Right lobe of liver (tissue), 4 donors: ENCODE data around the gene ANP32E.

ENCODE experiments used
- POLR2A ChIP-seq: fragments of 450-650 bp; IDR thresholded peaks from one replicate; pipeline ENCODE4 v1.6.1; 2017; ENCODE audit warnings: antibody characterized with exemption, mild to moderate bottlenecking
- TF ChIP-seq, protein P1 (sequence below), 4 donors: fragments of 200-600 bp in 3 of 4; fragments of 450-650 bp in 1 of 4; IDR thresholded peaks; one replicate each; pipeline versions ENCODE4 v1.5.1 to v1.8.0; 2016 to 2022; ENCODE audit warnings: antibody characterized with exemption in 4 of 4, mild to moderate bottlenecking in 2 of 4
- donor health status: DM: no; HTN: no; CAD: no.
- donor health status: DM: no; HTN: no; CAD: no.
- donor health status: DM: no; HTN: yes; CAD: no.

DNA sequence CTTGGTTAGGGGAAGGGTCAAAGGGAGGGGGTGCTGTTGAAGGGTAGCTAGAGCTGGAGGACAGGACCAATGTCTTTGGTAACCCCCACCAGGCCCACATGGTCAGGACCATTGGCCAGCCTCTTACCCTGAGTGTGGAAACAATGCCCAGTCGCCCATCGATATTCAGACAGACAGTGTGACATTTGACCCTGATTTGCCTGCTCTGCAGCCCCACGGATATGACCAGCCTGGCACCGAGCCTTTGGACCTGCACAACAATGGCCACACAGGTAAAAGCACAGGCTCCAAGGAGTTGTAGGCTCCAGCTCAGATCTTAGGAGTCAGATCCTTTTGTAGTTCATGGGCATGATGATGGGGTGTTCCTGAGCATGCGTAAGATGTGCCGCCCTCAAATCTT is 25.5 kb upstream of the ANP32E start:
- TF ChIP-seq, protein P1, sequence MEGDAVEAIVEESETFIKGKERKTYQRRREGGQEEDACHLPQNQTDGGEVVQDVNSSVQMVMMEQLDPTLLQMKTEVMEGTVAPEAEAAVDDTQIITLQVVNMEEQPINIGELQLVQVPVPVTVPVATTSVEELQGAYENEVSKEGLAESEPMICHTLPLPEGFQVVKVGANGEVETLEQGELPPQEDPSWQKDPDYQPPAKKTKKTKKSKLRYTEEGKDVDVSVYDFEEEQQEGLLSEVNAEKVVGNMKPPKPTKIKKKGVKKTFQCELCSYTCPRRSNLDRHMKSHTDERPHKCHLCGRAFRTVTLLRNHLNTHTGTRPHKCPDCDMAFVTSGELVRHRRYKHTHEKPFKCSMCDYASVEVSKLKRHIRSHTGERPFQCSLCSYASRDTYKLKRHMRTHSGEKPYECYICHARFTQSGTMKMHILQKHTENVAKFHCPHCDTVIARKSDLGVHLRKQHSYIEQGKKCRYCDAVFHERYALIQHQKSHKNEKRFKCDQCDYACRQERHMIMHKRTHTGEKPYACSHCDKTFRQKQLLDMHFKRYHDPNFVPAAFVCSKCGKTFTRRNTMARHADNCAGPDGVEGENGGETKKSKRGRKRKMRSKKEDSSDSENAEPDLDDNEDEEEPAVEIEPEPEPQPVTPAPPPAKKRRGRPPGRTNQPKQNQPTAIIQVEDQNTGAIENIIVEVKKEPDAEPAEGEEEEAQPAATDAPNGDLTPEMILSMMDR (IDR thresholded peaks at IDR 0.05): no peak
- no peak for TF ChIP-seq POLR2A
